ENCODE measurements around the gene WASL.

Gene WASL

DNA sequence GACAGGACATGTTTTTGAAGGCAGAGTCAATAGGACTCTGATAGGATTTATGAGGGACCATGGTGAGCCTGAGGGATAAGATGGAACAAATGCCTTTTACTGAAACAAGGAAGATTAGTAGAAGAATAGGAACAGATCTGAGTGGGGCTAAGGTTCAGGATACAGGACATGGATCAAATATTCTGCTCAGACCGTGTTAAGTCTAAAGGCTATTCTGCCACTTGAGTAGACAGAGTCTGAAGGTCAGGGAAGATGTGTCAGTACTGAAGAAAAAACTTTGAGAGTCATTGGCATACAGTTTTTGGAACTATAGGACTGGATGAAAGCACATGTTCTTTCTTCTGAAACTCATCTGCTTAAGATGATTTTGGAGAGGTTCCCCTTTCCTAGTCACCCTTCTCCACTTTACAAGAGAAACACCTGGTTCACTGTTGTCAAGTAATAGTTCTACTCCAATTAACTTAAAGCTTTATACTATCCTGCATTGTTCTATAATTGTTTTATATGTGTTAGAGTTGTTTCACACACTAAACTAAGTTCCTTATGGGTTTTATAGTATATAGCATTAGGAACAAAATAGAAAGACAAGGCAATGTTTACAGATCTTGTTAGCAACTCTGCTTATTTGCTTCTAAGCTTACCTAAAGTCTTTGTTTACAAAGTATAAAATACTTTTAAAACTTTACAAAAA is 43.4 kb downstream of the WASL start:
- no peak overlapping the region for H3K27ac ChIP-seq (ENCODE audit: low read depth, low read length, poor library complexity, severe bottlenecking)
- H3K4me1 ChIP-seq (ENCODE audit: insufficient read depth, low read length, severe bottlenecking), result no peaks in the 10 kb centered on the region
- H3K9ac ChIP-seq (ENCODE audit: low read length), result no peak overlapping the region
- no peaks in the 10 kb centered on the region for H3F3A ChIP-seq (ENCODE audit: insufficient read depth, low read length)
- no peaks in the 10 kb centered on the region for H3K27me3 ChIP-seq (ENCODE audit: insufficient read depth, low read length)
- H3K4me2 ChIP-seq (ENCODE audit: low read length), result no peak overlapping the region
- no peak overlapping the region for H3K4me3 ChIP-seq (ENCODE audit: low read depth, low read length, poor library complexity, severe bottlenecking)
- no peaks in the 10 kb centered on the region for H3K79me2 ChIP-seq (ENCODE audit: insufficient read depth, low read length)
- H3K9me2 ChIP-seq (ENCODE audit: low read depth, low read length), result no peaks in the 10 kb centered on the region
- H3K9me3 ChIP-seq (ENCODE audit: low read length), result no peaks in the 10 kb centered on the region
- TF ChIP-seq EZH2 (IDR thresholded peaks at IDR 0.05; ENCODE audit: borderline replicate concordance, low read length) (no peak), CTCF (IDR thresholded peaks at IDR 0.05; ENCODE audit: low read length) (no peak)
- H4K20me1 ChIP-seq (ENCODE audit: insufficient read depth, low read length), result no peaks in the 10 kb centered on the region
- H2AFZ ChIP-seq (ENCODE audit: low read length), result no peak overlapping the region
- peaks cover 53% of the 10 kb centered on the region for H3K36me3 ChIP-seq (ENCODE audit: insufficient read depth, low read length)

- Histone ChIP-seq H3K27me3 (ENCODE audit: insufficient read depth, low read length) (no peaks in the 10 kb centered on the region), H3K36me3 (ENCODE audit: insufficient read depth, low read length) (peaks cover 53% of the 10 kb centered on the region), H3K27ac (ENCODE audit: low read depth, low read length, poor library complexity, severe bottlenecking) (no peak overlapping the region), H3K9me3 (ENCODE audit: low read length) (no peaks in the 10 kb centered on the region), H4K20me1 (ENCODE audit: insufficient read depth, low read length) (no peaks in the 10 kb centered on the region), H3K4me2 (ENCODE audit: low read length) (no peak overlapping the region), H3K79me2 (ENCODE audit: insufficient read depth, low read length) (no peaks in the 10 kb centered on the region), H3K9ac (ENCODE audit: low read length) (no peak overlapping the region), H3F3A (ENCODE audit: insufficient read depth, low read length) (no peaks in the 10 kb centered on the region), H3K4me3 (ENCODE audit: low read depth, low read length, poor library complexity, severe bottlenecking) (no peak overlapping the region), H2AFZ (ENCODE audit: low read length) (no peak overlapping the region), H3K4me1 (ENCODE audit: insufficient read depth, low read length, severe bottlenecking) (no peaks in the 10 kb centered on the region), H3K9me2 (ENCODE audit: low read depth, low read length) (no peaks in the 10 kb centered on the region)
- TF ChIP-seq CTCF (IDR thresholded peaks at IDR 0.05; ENCODE audit: low read length) (no peak), EZH2 (IDR thresholded peaks at IDR 0.05; ENCODE audit: borderline replicate concordance, low read length) (no peak)
Observed at GRCh38 chr7:123695944-123696677, 52.7 kb downstream of the WASL start.

DNA sequence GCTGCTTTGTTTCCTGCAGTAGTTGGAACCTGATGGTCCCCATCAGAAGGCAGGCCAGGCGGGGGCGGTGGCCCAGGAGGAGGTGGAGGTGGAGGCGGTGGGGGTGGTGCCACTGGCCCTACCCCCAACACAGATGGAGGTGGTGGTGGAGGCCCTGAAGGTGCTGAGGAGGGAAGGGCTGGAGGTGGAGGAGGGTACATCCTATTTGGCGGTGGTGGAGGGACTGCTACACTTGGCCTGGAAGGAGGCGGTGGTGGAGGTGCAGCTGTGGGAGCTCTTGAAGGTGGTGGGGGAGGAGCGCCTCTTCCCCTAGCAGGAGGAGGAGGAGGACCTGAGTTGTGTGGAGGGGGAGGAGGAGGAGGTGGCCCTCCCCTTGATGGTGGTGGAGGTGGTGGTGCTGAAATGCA is 56.3 kb downstream of the WASL start:
- Histone ChIP-seq H3K9ac (ENCODE audit: low read length) (no peak overlapping the region), H3K27ac (ENCODE audit: low read depth, low read length, poor library complexity, severe bottlenecking) (no peak overlapping the region), H2AFZ (ENCODE audit: low read length) (no peak overlapping the region), H3F3A (ENCODE audit: insufficient read depth, low read length) (no peaks in the 10 kb centered on the region), H3K9me3 (ENCODE audit: low read length) (no peaks in the 10 kb centered on the region), H3K4me3 (ENCODE audit: low read depth, low read length, poor library complexity, severe bottlenecking) (no peak overlapping the region), H3K27me3 (ENCODE audit: insufficient read depth, low read length) (no peaks in the 10 kb centered on the region), H3K79me2 (ENCODE audit: insufficient read depth, low read length) (no peaks in the 10 kb centered on the region), H3K9me2 (ENCODE audit: low read depth, low read length) (no peaks in the 10 kb centered on the region), H3K36me3 (ENCODE audit: insufficient read depth, low read length) (peaks cover 57% of the 10 kb centered on the region), H3K4me1 (ENCODE audit: insufficient read depth, low read length, severe bottlenecking) (no peaks in the 10 kb centered on the region), H4K20me1 (ENCODE audit: insufficient read depth, low read length) (no peaks in the 10 kb centered on the region), H3K4me2 (ENCODE audit: low read length) (no peak overlapping the region)
- TF ChIP-seq CTCF (IDR thresholded peaks at IDR 0.05; ENCODE audit: low read length), result no peak
- TF ChIP-seq EZH2 (IDR thresholded peaks at IDR 0.05; ENCODE audit: borderline replicate concordance, low read length), result no peak
